ENCODE measurements around the gene SYT12.

The SYT12 gene

DNA sequence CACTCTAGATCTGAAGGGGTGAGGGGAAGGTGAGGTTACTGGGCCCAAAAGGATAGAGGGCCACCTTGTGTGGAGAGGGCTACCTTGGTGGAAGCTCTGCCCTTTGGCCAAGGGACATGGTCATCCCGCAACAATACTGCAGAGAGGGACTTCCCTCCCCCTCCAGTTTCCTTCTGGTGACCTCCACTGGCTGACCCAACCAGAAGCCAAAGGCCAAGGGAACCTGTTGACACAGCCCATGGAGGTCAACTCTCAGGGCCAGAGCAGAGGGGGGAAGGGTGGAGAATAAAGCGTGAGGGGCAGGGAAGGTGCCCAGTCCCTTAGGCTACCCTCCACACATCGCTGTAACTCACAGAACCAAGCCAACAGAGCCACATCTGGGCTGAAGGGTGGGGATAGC is 18.7 kb downstream of the SYT12 start:
- DNase-seq, result no peak
- no peaks in the 10 kb centered on the region for H3K9me3 ChIP-seq (ENCODE audit: control insufficient read depth, low read length)
- H3K36me3 ChIP-seq (ENCODE audit: control insufficient read depth, insufficient read depth, low read length), result no peaks in the 10 kb centered on the region
- no peak overlapping the region for H3K4me3 ChIP-seq (ENCODE audit: insufficient read depth, low read depth, low read length, poor library complexity, severe bottlenecking)
- H3K27ac ChIP-seq (ENCODE audit: insufficient read depth, low read length, poor library complexity, severe bottlenecking), result no peak overlapping the region
- no peaks in the 10 kb centered on the region for H3K27me3 ChIP-seq (replicated peaks; ENCODE audit: control insufficient read depth, insufficient read depth, low read length, poor library complexity, severe bottlenecking)
- no peaks in the 10 kb centered on the region for H3K4me1 ChIP-seq (ENCODE audit: control insufficient read depth, insufficient read depth, low read length, poor library complexity, severe bottlenecking)

DNA sequence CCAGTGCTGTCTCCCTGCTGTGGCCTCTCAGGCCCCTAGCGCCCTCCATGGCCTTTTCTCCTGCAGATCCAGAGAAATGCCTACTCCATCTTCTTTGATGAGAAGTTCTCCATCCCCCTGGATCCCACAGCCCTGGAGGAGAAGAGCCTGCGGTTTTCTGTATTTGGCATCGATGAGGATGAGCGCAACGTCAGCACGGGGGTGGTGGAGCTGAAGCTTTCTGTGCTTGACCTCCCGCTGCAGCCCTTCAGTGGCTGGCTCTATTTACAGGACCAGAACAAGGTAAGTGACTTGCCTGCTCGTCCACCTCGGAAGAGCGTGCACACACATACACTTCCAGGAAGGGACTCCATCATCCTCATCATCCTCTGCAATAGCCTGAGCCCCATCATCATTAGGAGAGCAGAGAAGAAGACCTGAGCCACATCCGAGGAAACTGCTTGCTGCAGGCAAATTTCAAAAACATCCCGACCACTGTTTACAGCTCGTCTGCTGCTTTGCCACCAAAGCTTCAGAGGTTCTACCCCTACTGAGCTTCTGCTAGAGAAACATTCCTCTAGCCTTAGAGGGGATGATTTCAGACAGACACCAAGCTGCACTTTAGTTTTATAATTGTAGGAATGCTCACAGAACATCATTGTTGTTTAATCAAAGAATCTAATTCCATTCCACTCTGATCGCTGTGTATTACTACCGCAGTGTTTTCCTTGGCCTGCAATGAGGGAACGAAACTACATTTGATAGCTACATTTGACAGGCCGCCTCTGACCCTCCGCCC is 20.8 kb downstream of the SYT12 start:
- Histone ChIP-seq H3K36me3 (ENCODE audit: control insufficient read depth, insufficient read depth, low read length) (no peaks in the 10 kb centered on the region), H3K9me3 (ENCODE audit: control insufficient read depth, low read length) (no peaks in the 10 kb centered on the region), H3K27ac (ENCODE audit: insufficient read depth, low read length, poor library complexity, severe bottlenecking) (no peak overlapping the region), H3K4me1 (ENCODE audit: control insufficient read depth, insufficient read depth, low read length, poor library complexity, severe bottlenecking) (no peaks in the 10 kb centered on the region), H3K4me3 (ENCODE audit: insufficient read depth, low read depth, low read length, poor library complexity, severe bottlenecking) (no peak overlapping the region), H3K27me3 (replicated peaks; ENCODE audit: control insufficient read depth, insufficient read depth, low read length, poor library complexity, severe bottlenecking) (no peaks in the 10 kb centered on the region)
- no peak for DNase-seq

DNA sequence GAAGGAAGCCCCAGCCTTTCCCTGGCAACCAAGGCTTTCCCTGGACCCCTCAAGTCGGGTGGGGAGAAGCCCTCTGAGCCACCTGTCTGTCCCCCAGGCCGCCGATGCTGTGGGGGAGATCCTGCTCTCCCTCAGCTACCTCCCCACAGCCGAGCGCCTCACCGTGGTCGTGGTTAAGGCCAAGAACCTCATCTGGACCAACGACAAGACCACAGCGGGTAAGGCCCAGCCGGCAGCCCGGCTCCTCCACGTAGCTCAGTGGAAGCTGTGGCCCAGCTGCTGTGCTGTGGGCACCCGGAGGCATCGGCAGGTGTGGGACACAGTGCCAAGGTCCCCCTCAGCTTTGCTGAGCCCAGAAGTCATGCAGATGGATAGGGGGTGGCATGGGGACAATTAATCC is 21.6 kb downstream of the SYT12 start:
- Histone ChIP-seq H3K36me3 (ENCODE audit: control insufficient read depth, insufficient read depth, low read length) (no peaks in the 10 kb centered on the region), H3K9me3 (ENCODE audit: control insufficient read depth, low read length) (no peaks in the 10 kb centered on the region), H3K27me3 (replicated peaks; ENCODE audit: control insufficient read depth, insufficient read depth, low read length, poor library complexity, severe bottlenecking) (no peaks in the 10 kb centered on the region), H3K4me1 (ENCODE audit: control insufficient read depth, insufficient read depth, low read length, poor library complexity, severe bottlenecking) (no peaks in the 10 kb centered on the region), H3K4me3 (ENCODE audit: insufficient read depth, low read depth, low read length, poor library complexity, severe bottlenecking) (no peak overlapping the region), H3K27ac (ENCODE audit: insufficient read depth, low read length, poor library complexity, severe bottlenecking) (no peak overlapping the region)
- no peak for DNase-seq

DNA sequence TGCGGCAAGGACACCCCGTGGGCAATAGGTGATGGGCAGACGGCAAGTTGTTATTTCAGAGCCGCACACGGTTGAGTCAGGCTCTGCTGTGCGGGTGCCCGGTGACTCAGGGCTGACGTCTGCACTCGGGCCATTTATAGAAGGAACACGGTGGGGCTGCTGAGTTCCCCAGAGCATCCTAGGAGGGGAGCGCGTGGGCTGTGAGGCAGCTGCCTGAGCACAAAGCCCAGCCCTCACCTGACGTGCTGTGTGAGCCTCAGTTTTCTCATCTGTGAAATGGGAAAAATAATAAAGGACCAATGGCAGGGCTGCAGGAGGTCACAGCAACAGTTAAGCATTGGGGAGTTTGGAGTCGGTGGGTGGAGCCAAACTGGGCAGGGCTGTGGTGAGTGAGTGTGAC is 22.4 kb downstream of the SYT12 start:
- no peak for DNase-seq

DNA sequence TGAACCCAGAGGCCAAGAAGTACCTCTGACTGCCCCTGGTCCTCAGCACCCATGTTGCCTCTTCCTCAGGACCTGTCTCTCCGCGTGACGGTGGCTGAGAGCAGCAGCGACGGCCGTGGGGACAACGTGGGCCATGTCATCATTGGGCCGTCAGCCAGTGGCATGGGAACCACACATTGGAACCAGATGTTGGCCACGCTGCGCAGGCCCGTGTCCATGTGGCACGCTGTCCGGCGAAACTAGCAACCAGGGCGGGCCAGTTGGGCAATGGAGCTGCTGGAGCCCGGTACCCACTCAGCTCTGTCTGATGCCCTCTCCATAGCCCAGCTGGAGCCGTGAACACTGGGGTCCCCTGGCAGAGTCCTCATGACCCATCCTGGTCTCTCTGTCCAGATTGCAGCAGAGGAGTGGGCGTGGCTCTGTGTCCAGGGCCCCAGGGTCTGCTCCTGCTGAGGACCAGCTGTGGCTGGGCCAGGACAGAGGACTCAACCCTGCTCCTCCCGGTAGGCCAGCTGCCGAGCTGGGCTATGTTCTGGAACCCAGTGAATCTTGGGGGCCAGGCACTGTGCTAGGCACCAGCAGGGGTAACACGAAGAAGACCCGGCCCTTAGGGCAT is 25.7 kb downstream of the SYT12 start:
- no peaks in the 10 kb centered on the region for H3K4me1 ChIP-seq (ENCODE audit: control insufficient read depth, insufficient read depth, low read length, poor library complexity, severe bottlenecking)
- H3K27me3 ChIP-seq (replicated peaks; ENCODE audit: control insufficient read depth, insufficient read depth, low read length, poor library complexity, severe bottlenecking), result no peaks in the 10 kb centered on the region
- H3K4me3 ChIP-seq (ENCODE audit: insufficient read depth, low read depth, low read length, poor library complexity, severe bottlenecking), result no peak overlapping the region
- no peak for DNase-seq
- H3K36me3 ChIP-seq (ENCODE audit: control insufficient read depth, insufficient read depth, low read length), result no peaks in the 10 kb centered on the region
- no peak overlapping the region for H3K27ac ChIP-seq (ENCODE audit: insufficient read depth, low read length, poor library complexity, severe bottlenecking)
- no peaks in the 10 kb centered on the region for H3K9me3 ChIP-seq (ENCODE audit: control insufficient read depth, low read length)

More for the DNA sequence above, 22.4 kb downstream of the SYT12 start:
- Histone ChIP-seq H3K27ac (ENCODE audit: insufficient read depth, low read length, poor library complexity, severe bottlenecking) (no peak overlapping the region), H3K36me3 (ENCODE audit: control insufficient read depth, insufficient read depth, low read length) (no peaks in the 10 kb centered on the region), H3K4me1 (ENCODE audit: control insufficient read depth, insufficient read depth, low read length, poor library complexity, severe bottlenecking) (no peaks in the 10 kb centered on the region), H3K27me3 (replicated peaks; ENCODE audit: control insufficient read depth, insufficient read depth, low read length, poor library complexity, severe bottlenecking) (no peaks in the 10 kb centered on the region), H3K4me3 (ENCODE audit: insufficient read depth, low read depth, low read length, poor library complexity, severe bottlenecking) (no peak overlapping the region), H3K9me3 (ENCODE audit: control insufficient read depth, low read length) (no peaks in the 10 kb centered on the region)

DNA sequence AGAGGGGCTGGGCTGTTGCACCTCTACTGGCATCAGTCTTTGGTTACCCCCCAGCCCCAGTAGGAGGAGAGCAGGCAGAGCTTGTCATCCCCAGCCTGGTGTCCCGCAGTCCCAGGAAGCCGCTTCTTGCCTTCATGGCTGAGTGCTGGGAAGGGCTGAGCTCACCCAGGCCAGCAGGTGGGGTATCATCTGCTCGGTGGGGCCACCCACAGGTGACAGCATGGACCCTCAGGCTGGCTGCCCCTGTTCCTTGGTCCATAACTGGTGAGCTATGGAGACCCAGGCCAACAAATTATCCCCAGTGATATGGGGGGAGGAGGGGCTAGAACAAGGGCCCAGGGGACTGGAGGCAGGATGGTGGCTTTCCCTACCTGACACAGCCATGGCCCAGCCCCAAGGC is 27.2 kb downstream of the SYT12 start:
- no peak overlapping the region for H3K4me3 ChIP-seq (ENCODE audit: insufficient read depth, low read depth, low read length, poor library complexity, severe bottlenecking)
- H3K9me3 ChIP-seq (ENCODE audit: control insufficient read depth, low read length), result no peaks in the 10 kb centered on the region
- DNase-seq, result no peak
- H3K27me3 ChIP-seq (replicated peaks; ENCODE audit: control insufficient read depth, insufficient read depth, low read length, poor library complexity, severe bottlenecking), result no peaks in the 10 kb centered on the region
- H3K36me3 ChIP-seq (ENCODE audit: control insufficient read depth, insufficient read depth, low read length), result no peaks in the 10 kb centered on the region
- no peaks in the 10 kb centered on the region for H3K4me1 ChIP-seq (ENCODE audit: control insufficient read depth, insufficient read depth, low read length, poor library complexity, severe bottlenecking)
- H3K27ac ChIP-seq (ENCODE audit: insufficient read depth, low read length, poor library complexity, severe bottlenecking), result no peak overlapping the region

DNA sequence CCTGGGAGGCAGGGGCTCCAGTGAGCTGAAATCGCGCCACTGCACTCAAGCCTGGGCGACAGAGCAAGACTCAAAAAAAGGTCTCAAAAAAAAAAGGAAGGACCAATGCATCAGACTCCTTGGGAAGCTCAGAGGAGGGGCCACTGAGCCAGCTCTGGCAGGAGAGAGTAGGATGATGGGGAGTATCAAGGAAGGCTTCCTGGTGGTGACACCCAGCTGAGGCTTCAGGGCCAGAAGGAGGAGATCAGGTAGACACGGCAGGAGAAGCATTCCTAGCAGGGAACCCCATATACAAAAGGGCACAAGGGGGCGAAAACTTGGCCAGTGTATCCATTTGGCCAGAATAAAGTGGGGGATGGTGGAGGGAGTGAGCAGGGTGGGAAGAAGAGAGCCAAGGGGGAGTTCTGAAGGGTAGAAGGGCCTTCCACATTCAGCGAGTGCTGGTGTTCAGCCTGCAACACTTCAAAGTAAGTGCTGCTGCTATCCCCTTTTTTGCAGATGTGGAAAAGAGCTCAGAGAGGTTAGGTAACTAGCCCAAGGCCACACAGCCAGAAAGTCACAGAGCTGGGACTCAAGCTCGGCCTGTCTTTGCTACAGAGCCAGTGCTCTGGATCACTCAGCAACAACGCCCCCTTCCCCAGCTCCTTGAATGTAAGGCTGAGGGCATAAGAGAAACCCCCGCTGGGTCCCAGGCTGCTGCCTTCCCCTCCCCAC is 28.4 kb downstream of the SYT12 start:
- no peak overlapping the region for H3K27ac ChIP-seq (ENCODE audit: insufficient read depth, low read length, poor library complexity, severe bottlenecking)
- DNase-seq, result no peak
- H3K27me3 ChIP-seq (replicated peaks; ENCODE audit: control insufficient read depth, insufficient read depth, low read length, poor library complexity, severe bottlenecking), result no peaks in the 10 kb centered on the region
- no peak overlapping the region for H3K4me3 ChIP-seq (ENCODE audit: insufficient read depth, low read depth, low read length, poor library complexity, severe bottlenecking)
- no peaks in the 10 kb centered on the region for H3K36me3 ChIP-seq (ENCODE audit: control insufficient read depth, insufficient read depth, low read length)
- H3K4me1 ChIP-seq (ENCODE audit: control insufficient read depth, insufficient read depth, low read length, poor library complexity, severe bottlenecking), result peaks cover 4% of the 10 kb centered on the region
- H3K9me3 ChIP-seq (ENCODE audit: control insufficient read depth, low read length), result no peaks in the 10 kb centered on the region

DNA sequence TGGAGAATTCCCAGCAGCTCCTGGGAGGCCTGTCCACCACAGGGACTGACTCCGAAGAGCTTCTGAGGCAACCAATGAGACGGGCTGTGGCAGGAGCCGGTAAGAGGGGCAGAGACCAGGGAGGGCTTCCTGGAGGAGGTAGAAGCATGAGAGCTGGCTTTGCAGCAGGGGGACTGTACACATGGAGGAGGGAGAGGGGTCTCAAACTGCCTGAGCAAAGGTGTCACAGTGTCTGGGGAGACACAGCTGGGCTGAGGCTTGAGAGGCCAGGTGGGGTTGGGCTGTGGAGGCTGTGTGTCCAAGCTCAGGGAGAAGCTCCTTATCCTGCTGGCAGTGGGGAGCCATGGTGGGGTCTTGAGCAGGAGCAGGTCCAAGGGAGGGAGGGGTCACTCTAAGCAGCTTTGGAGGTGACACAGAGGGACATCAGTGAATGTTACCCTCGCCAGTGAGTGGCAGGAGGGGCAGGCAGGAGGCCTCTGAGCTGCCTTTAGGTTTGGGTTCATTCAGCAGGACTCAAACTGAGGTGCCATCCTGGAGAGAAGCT is 29.1 kb downstream of the SYT12 start:
- no peak for DNase-seq
- H3K36me3 ChIP-seq (ENCODE audit: control insufficient read depth, insufficient read depth, low read length), result no peaks in the 10 kb centered on the region
- H3K27me3 ChIP-seq (replicated peaks; ENCODE audit: control insufficient read depth, insufficient read depth, low read length, poor library complexity, severe bottlenecking), result no peaks in the 10 kb centered on the region
- peaks cover 9% of the 10 kb centered on the region for H3K4me1 ChIP-seq (ENCODE audit: control insufficient read depth, insufficient read depth, low read length, poor library complexity, severe bottlenecking)
- no peaks in the 10 kb centered on the region for H3K9me3 ChIP-seq (ENCODE audit: control insufficient read depth, low read length)
- H3K27ac ChIP-seq (ENCODE audit: insufficient read depth, low read length, poor library complexity, severe bottlenecking), result no peak overlapping the region
- no peak overlapping the region for H3K4me3 ChIP-seq (ENCODE audit: insufficient read depth, low read depth, low read length, poor library complexity, severe bottlenecking)

DNA sequence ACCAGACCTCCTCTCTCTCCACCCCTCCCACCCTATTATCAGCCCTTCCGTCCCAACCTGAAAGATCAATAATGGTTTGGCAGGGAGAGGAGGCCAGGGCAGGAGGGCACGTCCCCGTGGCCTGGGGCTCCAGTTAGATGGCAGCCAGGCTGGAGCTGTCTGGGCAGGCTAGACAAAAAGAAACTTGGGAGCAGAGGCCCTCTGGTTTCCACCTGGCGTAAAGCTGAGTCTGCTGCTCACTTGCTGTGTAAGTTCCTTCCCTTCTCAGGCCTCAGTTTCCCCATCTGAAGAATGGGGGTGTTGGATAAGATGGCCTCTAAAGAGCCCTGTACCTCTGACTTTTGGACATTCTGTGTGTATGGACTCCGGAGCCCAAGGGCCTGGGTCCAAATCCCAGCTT is 30.0 kb downstream of the SYT12 start:
- Histone ChIP-seq H3K27ac (ENCODE audit: insufficient read depth, low read length, poor library complexity, severe bottlenecking) (no peak overlapping the region), H3K4me3 (ENCODE audit: insufficient read depth, low read depth, low read length, poor library complexity, severe bottlenecking) (no peak overlapping the region), H3K9me3 (ENCODE audit: control insufficient read depth, low read length) (no peaks in the 10 kb centered on the region), H3K4me1 (ENCODE audit: control insufficient read depth, insufficient read depth, low read length, poor library complexity, severe bottlenecking) (peaks cover 10% of the 10 kb centered on the region), H3K27me3 (replicated peaks; ENCODE audit: control insufficient read depth, insufficient read depth, low read length, poor library complexity, severe bottlenecking) (no peaks in the 10 kb centered on the region), H3K36me3 (ENCODE audit: control insufficient read depth, insufficient read depth, low read length) (no peaks in the 10 kb centered on the region)
- DNase-seq, result no peak

DNA sequence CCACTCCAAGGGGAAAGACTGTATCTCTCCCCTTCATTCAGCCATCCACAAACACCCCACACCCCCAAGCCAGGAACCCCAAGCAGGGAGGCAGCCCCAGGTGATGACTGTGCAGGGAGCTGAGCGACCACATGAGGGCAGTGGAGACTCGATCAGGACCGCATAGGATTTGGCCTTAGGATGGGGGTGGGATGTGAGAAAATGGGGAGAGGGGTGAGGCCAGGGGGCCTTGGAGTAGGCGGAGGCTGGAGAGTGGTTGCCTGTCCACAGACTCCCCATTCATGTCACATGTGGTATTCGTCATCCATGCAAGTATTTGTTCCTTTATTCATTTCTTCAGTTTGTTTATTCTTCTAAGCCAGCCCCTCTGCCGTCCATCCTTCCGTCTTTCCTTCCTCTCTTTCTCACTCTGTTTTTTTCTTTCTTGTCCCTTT is 31.0 kb downstream of the SYT12 start:
- no peak overlapping the region for H3K4me3 ChIP-seq (ENCODE audit: insufficient read depth, low read depth, low read length, poor library complexity, severe bottlenecking)
- no peak for DNase-seq
- peaks cover 10% of the 10 kb centered on the region for H3K4me1 ChIP-seq (ENCODE audit: control insufficient read depth, insufficient read depth, low read length, poor library complexity, severe bottlenecking)
- H3K9me3 ChIP-seq (ENCODE audit: control insufficient read depth, low read length), result no peaks in the 10 kb centered on the region
- no peaks in the 10 kb centered on the region for H3K36me3 ChIP-seq (ENCODE audit: control insufficient read depth, insufficient read depth, low read length)
- no peak overlapping the region for H3K27ac ChIP-seq (ENCODE audit: insufficient read depth, low read length, poor library complexity, severe bottlenecking)
- no peaks in the 10 kb centered on the region for H3K27me3 ChIP-seq (replicated peaks; ENCODE audit: control insufficient read depth, insufficient read depth, low read length, poor library complexity, severe bottlenecking)
